HepG2 (cell line): Measurements from ENCODE around the gene TCEA3. TPM values are rescaled to one million over a fixed set of nuclear protein-coding genes. Genes with fewer than 3 reads are reported as not detected.

Experiments used
- ATAC-seq: fragments of 200-7000 bp; cut with Tn5 transposase; 3 replicates; pipeline ENCODE4 v1.9.1; 2020; ENCODE audit warnings: mild to moderate bottlenecking, moderate library complexity
- BruUV-seq: library from RNA; stranded (reverse); fragments of 400-500 nt; replicated peaks from 2 replicates; lab custom pipeline; 2021; lab: Mats Ljungman, UMichigan
- CTCF ChIA-PET: fragments of 300-600 bp; formaldehyde crosslinking; extraction: SDS; loops from one replicate; lab custom pipeline; 2021; ENCODE audit warnings: low total read pairs, inconsistent platforms, low intra/inter-chr PET ratio; lab: Yijun Ruan, JAX
- POLR2A ChIA-PET: fragments of 350-600 bp; sonication (Branson Sonifier 250); formaldehyde crosslinking; loops from one replicate; lab custom pipeline; 2020; ENCODE audit warnings: antibody characterized with exemption, inconsistent platforms; lab: Yijun Ruan, JAX
- DNase-seq: peaks from one replicate; pipeline ENCODE4 v3.0.0-alpha.2; 2015; ENCODE audit warnings: low spot score
- FAIRE-seq: peaks from 3 replicates; lab custom pipeline; 2011; peaks lifted over from hg19 to GRCh38; lab: Jason Lieb, UNC
- H2AFZ ChIP-seq: one replicate; pipeline ENCODE4 v1.6.1; 2011; ENCODE audit warnings: low read length, inconsistent platforms
- H3K27ac ChIP-seq: fragments of 300-600 bp; 3 replicates; pipeline ENCODE4 v1.8.0; 2011; ENCODE audit warnings: mixed run types, mild to moderate bottlenecking, mixed read lengths, low read length, inconsistent platforms; ENCODE audit not compliant: insufficient read depth; ENCODE audit errors: extremely low read length
- H3K27me3 ChIP-seq, 2 experiments: fragments of 200-600 bp in 1 of 2; 2 replicates in 1 of 2; 3 replicates in 1 of 2; pipeline versions ENCODE4 v1.6.0 to v1.8.0; 2011; ENCODE audit warnings: low read length in 2 of 2, mild to moderate bottlenecking in 2 of 2, moderate library complexity in 2 of 2, inconsistent platforms in 1 of 2; ENCODE audit not compliant: insufficient read depth in 2 of 2, control insufficient read depth in 1 of 2
- H3K36me3 ChIP-seq, 2 experiments: fragments of 200-600 bp in 1 of 2; replicated peaks in 1 of 2; 2 replicates in 1 of 2; 3 replicates in 1 of 2; pipeline versions ENCODE4 v1.5.1 to v1.8.0; 2011; ENCODE audit warnings: low read length in 2 of 2, inconsistent platforms in 1 of 2; ENCODE audit not compliant: insufficient read depth in 2 of 2, control insufficient read depth in 1 of 2
- H3K4me1 ChIP-seq: 2 replicates; pipeline ENCODE4 v1.5.1; 2012; ENCODE audit warnings: low read length, inconsistent platforms; ENCODE audit not compliant: insufficient read depth
- H3K4me2 ChIP-seq: 2 replicates; pipeline ENCODE4 v1.6.0; 2011; ENCODE audit warnings: low read depth, low read length, inconsistent platforms
- H3K4me3 ChIP-seq, 3 experiments: fragments of 200-600 bp in 1 of 3; sonication (generic), shearing (Covaris generic) in 1 of 3; replicated peaks in 1 of 3; 2 replicates each; pipeline ENCODE4 v1.5.1; 2011 to 2016; ENCODE audit warnings: low read length in 3 of 3, inconsistent platforms in 2 of 3, low read depth in 2 of 3, mild to moderate bottlenecking in 2 of 3, control low read depth in 1 of 3, mixed read lengths in 1 of 3; ENCODE audit not compliant: insufficient read depth in 1 of 3
- H3K79me2 ChIP-seq: one replicate; pipeline ENCODE4 v1.6.1; 2011; ENCODE audit warnings: low read length, inconsistent platforms; ENCODE audit not compliant: insufficient read depth
- H3K9ac ChIP-seq: 2 replicates; pipeline ENCODE4 v1.6.0; 2011; ENCODE audit warnings: mild to moderate bottlenecking, low read depth, low read length, inconsistent platforms; ENCODE audit not compliant: insufficient read depth
- H3K9me3 ChIP-seq: 2 replicates; pipeline ENCODE4 v1.5.1; 2012; ENCODE audit warnings: mild to moderate bottlenecking, low read length
- H4K20me1 ChIP-seq: 2 replicates; pipeline ENCODE4 v1.6.0; 2011; ENCODE audit warnings: inconsistent platforms, mild to moderate bottlenecking, low read length, moderate library complexity; ENCODE audit not compliant: insufficient read depth
- ARID5B ChIP-seq: IDR thresholded peaks from 2 replicates; pipeline ENCODE4 v1.4.0; 2020; ENCODE audit warnings: mild to moderate bottlenecking, missing genetic modification reagents
- ETV5 ChIP-seq: IDR thresholded peaks from 2 replicates; pipeline ENCODE4 v1.6.1; 2018; ENCODE audit warnings: missing biosample characterization, missing genetic modification reagents, inconsistent platforms, borderline replicate concordance
- FOSL2 ChIP-seq: sonication (generic); formaldehyde crosslinking; IDR thresholded peaks from 2 replicates; pipeline ENCODE4 v1.4.0; 2020; ENCODE audit warnings: missing genetic modification reagents
- GMEB1 ChIP-seq: sonication (generic); formaldehyde crosslinking; IDR thresholded peaks from 2 replicates; pipeline ENCODE4 v1.5.1; 2020; ENCODE audit warnings: missing genetic modification reagents, mild to moderate bottlenecking, borderline replicate concordance
- PAXIP1 ChIP-seq: sonication (generic); formaldehyde crosslinking; conservative IDR thresholded peaks from 2 replicates; pipeline ENCODE4 v1.4.0; 2020; ENCODE audit warnings: mild to moderate bottlenecking, missing genetic modification reagents, moderate library complexity
- PHF8 ChIP-seq: sonication (generic); formaldehyde crosslinking; IDR thresholded peaks from 2 replicates; pipeline ENCODE4 v1.5.0; 2020; ENCODE audit warnings: missing genetic modification reagents
- ZBTB43 ChIP-seq: sonication (generic); formaldehyde crosslinking; conservative IDR thresholded peaks from 2 replicates; pipeline ENCODE4 v1.4.0; 2020; ENCODE audit warnings: missing genetic modification reagents
- ZNF841 ChIP-seq: sonication (generic); formaldehyde crosslinking; IDR thresholded peaks from 2 replicates; pipeline ENCODE4 v1.8.1; 2023; ENCODE audit warnings: missing genetic modification reagents, borderline replicate concordance
- WGBS: methylation state at CpG from one replicate; pipeline ENCODE4 v1.1.6; 2017; ENCODE audit warnings: low lambda C conversion rate; 5-methylcytosine and 5-hydroxymethylcytosine counted together
- in situ Hi-C: cut with HindIII; loops from 2 replicates; pipeline ENCODE4 v1.10.0; 2017; ENCODE audit warnings: low pct_unique_long_range_greater_than_20kb; ENCODE audit not compliant: extremely low pct_ligation_motif_present
- intact Hi-C: fragments of 100-400 bp; cut with micrococcal nuclease; formaldehyde crosslinking; loops from one replicate; pipeline ENCODE4 v1.10.0; 2022; ENCODE audit not compliant: unreplicated experiment
- polyA plus RNA-seq, 8 experiments: library from polyadenylated mRNA; depleted of rRNA in 3 of 8; stranded (reverse) in 7 of 8; unstranded in 1 of 8; fragments of >200 nt; fragmentation: Illumina TruSeq in 4 of 8; extraction: Trizol in 4 of 8; gene quantifications; 2 replicates each; pipeline versions ENCODE4 v1.2.1 to v1.2.3, GENCODE V29; 2011 to 2016; ENCODE audit warnings: low read depth in 4 of 8, missing spikeins in 1 of 8, mixed read lengths in 1 of 8; ENCODE audit not compliant: insufficient read depth in 1 of 8
- total RNA-seq, 5 experiments: library from RNA; depleted of rRNA; stranded (reverse); fragments of >200 nt; fragmentation: Illumina TruSeq; extraction: Trizol; gene quantifications; 2 replicates each; pipeline ENCODE4 v1.2.3, GENCODE V29; 2016; ENCODE audit warnings: low read depth in 1 of 5

The TCEA3 gene
- total and polyA plus RNA-seq, 2 of the 13 experiments (the other 11 are each of a cell fraction or from before 2014, with no cell fraction given), result 55.5 to 84.6 TPM

GRCh38 chr1:23384312-23385058 is 40.1 kb downstream of the TCEA3 start:
- peak overlapping the region; percentile 14 for H3K27ac ChIP-seq
- WGBS, result 70% methylated on average over 11 of the region's 11 CpGs
- peak; percentile 68 for DNase-seq
- H3K27me3 ChIP-seq, result no peaks in the 10 kb centered on the region
- no peak overlapping the region for H3K4me2 ChIP-seq
- ATAC-seq, result peak; percentile 59
- CTCF ChIA-PET, result no interaction called here
- no peaks in the 10 kb centered on the region for H3K79me2 ChIP-seq
- intact Hi-C loops, result no loop called here
- H3K9ac ChIP-seq, result no peak overlapping the region
- POLR2A ChIA-PET, result interaction anchor here (0.7 to 1.4 kb wide), 4 partner anchors 9 to 45 kb away, joined by 3 to 5 read pairs (median 4); partner anchors contain the start of gene HNRNPR
- no peak for FAIRE-seq
- in situ Hi-C loops, result no loop called here
- H3K36me3 ChIP-seq, result peaks cover 12 to 28% of the 10 kb centered on the region in 2 experiments; a peak in 4 of 5 replicates
- H2AFZ ChIP-seq, result no peak overlapping the region
- H3K4me1 ChIP-seq, result peaks cover 14% of the 10 kb centered on the region
- no peaks in the 10 kb centered on the region for H4K20me1 ChIP-seq
- H3K9me3 ChIP-seq, result no peaks in the 10 kb centered on the region
- no peak overlapping the region for H3K4me3 ChIP-seq
- BruUV-seq, result no TSS peak
- no peak for TF ChIP-seq ZBTB43 (CRISPR knock-in tag)
- no peak for TF ChIP-seq ZNF841 (CRISPR knock-in tag)
- TF ChIP-seq PHF8 (CRISPR knock-in tag), result no peak
- TF ChIP-seq GMEB1 (CRISPR knock-in tag), result no peak
- 0 out of 2 replicates have a peak, but pooled peaks have one; percentile 23 for TF ChIP-seq PAXIP1
- peak; percentile 31; the same call in 1 of the 2 replicates for TF ChIP-seq ETV5 (CRISPR knock-in tag)
- TF ChIP-seq FOSL2 (CRISPR knock-in tag), result peak; percentile 55
- peak; percentile 12; the same call in 1 of the 2 replicates for TF ChIP-seq ARID5B (CRISPR knock-in tag)
